Osteoblast (primary cell): Measurements from ENCODE around the gene F10. TPM values are rescaled to one million over a fixed set of nuclear protein-coding genes. Genes with fewer than 3 reads are reported as not detected.

Source experiments
- DNase-seq: peaks from one replicate; pipeline ENCODE4 v3.0.0; 2011; ENCODE audit warnings: low spot score, mixed read lengths; ENCODE audit not compliant: insufficient read length; ENCODE audit errors: missing footprints
- H2AFZ ChIP-seq: 2 replicates; pipeline ENCODE4 v1.6.0; 2011; ENCODE audit warnings: mild to moderate bottlenecking, low read length
- H3K27ac ChIP-seq: 2 replicates; pipeline ENCODE4 v1.5.1; 2011; ENCODE audit warnings: mild to moderate bottlenecking, low read depth, low read length, moderate library complexity
- H3K27me3 ChIP-seq: 2 replicates; pipeline ENCODE4 v1.6.0; 2012; ENCODE audit warnings: mild to moderate bottlenecking, control low read depth, inconsistent platforms, low read length, moderate library complexity; ENCODE audit not compliant: insufficient read depth
- H3K36me3 ChIP-seq: 2 replicates; pipeline ENCODE4 v1.5.1; 2011; ENCODE audit warnings: mild to moderate bottlenecking, low read length, control low read depth, moderate library complexity; ENCODE audit not compliant: insufficient read depth
- H3K4me1 ChIP-seq: 2 replicates; pipeline ENCODE4 v1.5.1; 2011; ENCODE audit warnings: mild to moderate bottlenecking, low read length, control low read depth, moderate library complexity; ENCODE audit not compliant: insufficient read depth
- H3K4me2 ChIP-seq: 2 replicates; pipeline ENCODE4 v1.6.0; 2011; ENCODE audit warnings: mild to moderate bottlenecking, low read length; ENCODE audit not compliant: insufficient read depth
- H3K4me3 ChIP-seq: fragments of 200-600 bp; sonication (generic); 3 replicates; pipeline ENCODE4 v1.5.1; 2012; ENCODE audit warnings: mild to moderate bottlenecking, low read length, inconsistent platforms; ENCODE audit not compliant: insufficient read depth
- H3K79me2 ChIP-seq: 2 replicates; pipeline ENCODE4 v1.6.0; 2012; ENCODE audit warnings: mild to moderate bottlenecking, low read length, control low read depth, inconsistent platforms; ENCODE audit not compliant: insufficient read depth
- H3K9me3 ChIP-seq: 2 replicates; pipeline ENCODE4 v1.5.1; 2011; ENCODE audit warnings: low read depth, low read length, control low read depth
- H4K20me1 ChIP-seq: 2 replicates; pipeline ENCODE4 v1.6.0; 2012; ENCODE audit warnings: mild to moderate bottlenecking, low read length, control low read depth; ENCODE audit not compliant: insufficient read depth
- CTCF ChIP-seq: IDR thresholded peaks from 2 replicates; pipeline ENCODE4 v1.5.1; 2011; ENCODE audit warnings: mild to moderate bottlenecking, low read depth, low read length, moderate library complexity; ENCODE audit errors: extremely low read depth
- total RNA-seq: library from RNA; depleted of rRNA; stranded (reverse); fragments of >200 nt; gene quantifications from 2 replicates; pipeline ENCODE4 v1.2.3, GENCODE V29; 2012

F10 gene
- total RNA-seq, 1 donor, result not detected

- no peak overlapping the region for H3K4me2 ChIP-seq
- peak; percentile 59 for DNase-seq
Observed at GRCh38 chr13:113123226-113124201, 915 bp downstream of the F10 start.

GRCh38 chr13:113124211-113124970, 1.8 kb downstream of the F10 start:
- Histone ChIP-seq H3K27ac (no peak overlapping the region), H4K20me1 (no peaks in the 10 kb centered on the region), H3K9me3 (no peaks in the 10 kb centered on the region), H3K36me3 (no peaks in the 10 kb centered on the region), H2AFZ (no peak overlapping the region), H3K4me2 (no peak overlapping the region), H3K27me3 (peaks cover 4% of the 10 kb centered on the region), H3K4me3 (no peak overlapping the region), H3K79me2 (no peaks in the 10 kb centered on the region), H3K4me1 (no peaks in the 10 kb centered on the region)
- peak; percentile 61 for DNase-seq
- TF ChIP-seq CTCF, result no peak

More at GRCh38 chr13:113123226-113124201, 915 bp downstream of the F10 start:
- H2AFZ ChIP-seq, result no peak overlapping the region
- peaks cover 4% of the 10 kb centered on the region for H3K27me3 ChIP-seq
- no peaks in the 10 kb centered on the region for H4K20me1 ChIP-seq
- H3K9me3 ChIP-seq, result no peaks in the 10 kb centered on the region
- peak; percentile 23 for TF ChIP-seq CTCF
- H3K79me2 ChIP-seq, result no peaks in the 10 kb centered on the region
- no peaks in the 10 kb centered on the region for H3K4me1 ChIP-seq
- no peaks in the 10 kb centered on the region for H3K36me3 ChIP-seq
- H3K4me3 ChIP-seq, result no peak overlapping the region
- H3K27ac ChIP-seq, result no peak overlapping the region

GRCh38 chr13:113125506-113126264, 3.1 kb downstream of the F10 start:
- H3K4me3 ChIP-seq, result no peak overlapping the region
- no peaks in the 10 kb centered on the region for H3K36me3 ChIP-seq
- no peaks in the 10 kb centered on the region for H3K4me1 ChIP-seq
- H3K27ac ChIP-seq, result no peak overlapping the region
- peaks cover 9% of the 10 kb centered on the region for H3K27me3 ChIP-seq
- TF ChIP-seq CTCF, result no peak
- peak; percentile 41 for DNase-seq
- no peak overlapping the region for H2AFZ ChIP-seq
- no peaks in the 10 kb centered on the region for H3K9me3 ChIP-seq
- H4K20me1 ChIP-seq, result no peaks in the 10 kb centered on the region
- no peaks in the 10 kb centered on the region for H3K79me2 ChIP-seq
- no peak overlapping the region for H3K4me2 ChIP-seq
